Epidermal melanocyte (primary cell): ENCODE results near the gene GEMIN7.
"Not testable (repeated sequence)": the region's sequence is repeated elsewhere in the genome, so short reads cannot be mapped to it uniquely, and the experiment has no call there.

Source experiments
- DNase-seq: peaks from one replicate; pipeline ENCODE4 v3.0.0; 2011; ENCODE audit warnings: low spot score; ENCODE audit not compliant: insufficient read length

The GEMIN7 gene

GRCh38 chr19:45103508-45104319 is 24.7 kb downstream of the GEMIN7 start:
- no peak for DNase-seq

- no peak for DNase-seq
Measured at GRCh38 chr19:45104658-45105349, 25.7 kb downstream of the GEMIN7 start.

- DNase-seq, result not testable (repeated sequence)
Measured at GRCh38 chr19:45106363-45106762, 27.3 kb downstream of the GEMIN7 start.

- no peak for DNase-seq
Measured at GRCh38 chr19:45107621-45108150, 28.6 kb downstream of the GEMIN7 start.

- DNase-seq, result no peak
Measured at GRCh38 chr19:45110851-45111266, 31.8 kb downstream of the GEMIN7 start.

GRCh38 chr19:45112111-45112827 is 33.2 kb downstream of the GEMIN7 start:
- DNase-seq, result no peak

- no peak for DNase-seq
Measured at GRCh38 chr19:45113628-45114027, 34.6 kb downstream of the GEMIN7 start.

- DNase-seq, result no peak
Measured at GRCh38 chr19:45114116-45114515, 35.1 kb downstream of the GEMIN7 start.

- DNase-seq, result no peak
Measured at GRCh38 chr19:45115809-45116615, 37.0 kb downstream of the GEMIN7 start.

GRCh38 chr19:45117167-45117594 is 38.1 kb downstream of the GEMIN7 start:
- DNase-seq, result no peak

GRCh38 chr19:45117671-45118070 is 38.6 kb downstream of the GEMIN7 start:
- DNase-seq, result no peak

- no peak for DNase-seq
Measured at GRCh38 chr19:45118106-45118505, 39.0 kb downstream of the GEMIN7 start.

GRCh38 chr19:45118591-45119355 is 39.7 kb downstream of the GEMIN7 start:
- not testable (repeated sequence) for DNase-seq

- no peak for DNase-seq
Measured at GRCh38 chr19:45119582-45119981, 40.5 kb downstream of the GEMIN7 start.

GRCh38 chr19:45121827-45122345 is 42.8 kb downstream of the GEMIN7 start:
- no peak for DNase-seq

GRCh38 chr19:45122832-45123231 is 43.8 kb downstream of the GEMIN7 start:
- no peak for DNase-seq

- DNase-seq, result no peak
Measured at GRCh38 chr19:45123440-45123850, 44.4 kb downstream of the GEMIN7 start.

GRCh38 chr19:45124021-45124420 is 45.0 kb downstream of the GEMIN7 start:
- DNase-seq, result no peak

GRCh38 chr19:45125360-45125759 is 46.3 kb downstream of the GEMIN7 start:
- DNase-seq, result no peak

GRCh38 chr19:45125975-45126493 is 47.0 kb downstream of the GEMIN7 start:
- no peak for DNase-seq
